IMR-90 (cell line): ENCODE data around the gene ARHGDIA. TPM values are rescaled to one million over a fixed set of nuclear protein-coding genes. Genes with fewer than 3 reads are reported as not detected.

ENCODE experiments used
- ATAC-seq: fragments of 200-7000 bp; cut with Tn5 transposase; 2 replicates; pipeline ENCODE4 v1.9.1; 2020; ENCODE audit warnings: low read depth, mild to moderate bottlenecking, moderate library complexity
- BruUV-seq: library from RNA; stranded (reverse); fragments of 400-500 nt; replicated peaks from 2 replicates; lab custom pipeline; 2021; lab: Mats Ljungman, UMichigan
- CTCF ChIA-PET: fragments of 300-600 bp; formaldehyde crosslinking; extraction: SDS; loops from one replicate; lab custom pipeline; 2021; ENCODE audit warnings: antibody characterized with exemption; lab: Yijun Ruan, JAX
- POLR2A ChIA-PET: fragments of 300-600 bp; sonication (Branson Sonifier 250); formaldehyde crosslinking; loops from one replicate; lab custom pipeline; 2022; ENCODE audit warnings: antibody characterized with exemption; ENCODE audit not compliant: unreplicated experiment; lab: Charles Lee
- DNase-seq: peaks from one replicate; pipeline ENCODE4 v3.0.0; 2013
- H2AFZ ChIP-seq: replicated peaks from 2 replicates; pipeline ENCODE3; 2013; ENCODE audit warnings: low read length, mild to moderate bottlenecking; ENCODE audit not compliant: poor library complexity
- H2AK5ac ChIP-seq: 2 replicates; pipeline ENCODE4 v1.6.1; 2013; ENCODE audit warnings: low read depth, low read length, inconsistent platforms
- H2AK9ac ChIP-seq: replicated peaks from 2 replicates; pipeline ENCODE3; 2013; ENCODE audit warnings: mild to moderate bottlenecking, low read depth, low read length, moderate library complexity; ENCODE audit not compliant: poor library complexity
- H2BK120ac ChIP-seq: 2 replicates; pipeline ENCODE4 v1.6.1; 2013; ENCODE audit warnings: low read depth, low read length, inconsistent platforms
- H2BK15ac ChIP-seq: 3 replicates; pipeline ENCODE4 v1.6.1; 2013; ENCODE audit warnings: low read depth, low read length, inconsistent platforms
- H2BK20ac ChIP-seq: 2 replicates; pipeline ENCODE4 v1.6.1; 2013; ENCODE audit warnings: low read depth, mild to moderate bottlenecking, inconsistent platforms, low read length, moderate library complexity
- H2BK5ac ChIP-seq: 2 replicates; pipeline ENCODE4 v1.6.1; 2013; ENCODE audit warnings: mild to moderate bottlenecking, low read depth, low read length, inconsistent platforms; ENCODE audit not compliant: poor library complexity, severe bottlenecking
- H3K14ac ChIP-seq: replicated peaks from 2 replicates; pipeline ENCODE4 v1.6.1; 2013; ENCODE audit warnings: low read depth, low read length, inconsistent platforms
- H3K18ac ChIP-seq: 2 replicates; pipeline ENCODE4 v1.6.1; 2013; ENCODE audit warnings: low read depth, low read length, control low read depth
- H3K23ac ChIP-seq: 2 replicates; pipeline ENCODE4 v1.6.1; 2013; ENCODE audit warnings: low read depth, low read length, inconsistent platforms
- H3K27ac ChIP-seq: 2 replicates; pipeline ENCODE4 v1.5.1; 2013; ENCODE audit warnings: mild to moderate bottlenecking, control low read depth, low read length; ENCODE audit not compliant: insufficient read depth
- H3K27me3 ChIP-seq: 2 replicates; pipeline ENCODE4 v1.6.1; 2013; ENCODE audit warnings: low read length; ENCODE audit not compliant: control insufficient read depth, insufficient read depth
- H3K36me3 ChIP-seq: 2 replicates; pipeline ENCODE4 v1.6.1; 2013; ENCODE audit warnings: low read length, mixed read lengths; ENCODE audit not compliant: control insufficient read depth, insufficient read depth
- H3K4ac ChIP-seq: 2 replicates; pipeline ENCODE4 v1.6.1; 2013; ENCODE audit warnings: low read depth, low read length, inconsistent platforms
- H3K4me1 ChIP-seq: 2 replicates; pipeline ENCODE4 v1.6.1; 2013; ENCODE audit warnings: low read length, mixed read lengths; ENCODE audit not compliant: control insufficient read depth, insufficient read depth
- H3K4me2 ChIP-seq: 2 replicates; pipeline ENCODE4 v1.6.1; 2013; ENCODE audit warnings: low read depth, mild to moderate bottlenecking, control low read depth, low read length, moderate library complexity
- H3K4me3 ChIP-seq: 2 replicates; pipeline ENCODE4 v1.5.1; 2013; ENCODE audit warnings: low read depth, mild to moderate bottlenecking, control low read depth, low read length, moderate library complexity; ENCODE audit not compliant: insufficient read depth
- H3K56ac ChIP-seq: 2 replicates; pipeline ENCODE4 v1.6.1; 2013; ENCODE audit warnings: low read length, inconsistent platforms; ENCODE audit not compliant: insufficient read depth; ENCODE audit errors: extremely low read depth
- H3K79me1 ChIP-seq, 2 experiments: 2 replicates each; pipeline ENCODE4 v1.6.1; 2013; ENCODE audit warnings: low read length in 2 of 2, inconsistent platforms in 1 of 2, low read depth in 1 of 2
- H3K9ac ChIP-seq: 2 replicates; pipeline ENCODE4 v1.6.1; 2013; ENCODE audit warnings: low read depth, low read length, control low read depth
- H3K9me1 ChIP-seq: 2 replicates; pipeline ENCODE4 v1.6.1; 2013; ENCODE audit warnings: low read length, inconsistent platforms; ENCODE audit not compliant: insufficient read depth
- H3K9me3 ChIP-seq: 2 replicates; pipeline ENCODE4 v1.6.1; 2013; ENCODE audit warnings: low read length; ENCODE audit not compliant: control insufficient read depth, insufficient read depth
- H4K20me1 ChIP-seq: 2 replicates; pipeline ENCODE4 v1.6.1; 2013; ENCODE audit warnings: low read length, inconsistent platforms; ENCODE audit not compliant: insufficient read depth
- H4K5ac ChIP-seq: 2 replicates; pipeline ENCODE4 v1.6.1; 2013; ENCODE audit warnings: mild to moderate bottlenecking, low read depth, low read length, control low read depth
- H4K8ac ChIP-seq, 2 experiments: 2 replicates each; pipeline ENCODE4 v1.6.1; 2013; ENCODE audit warnings: low read depth in 2 of 2, low read length in 2 of 2, control low read depth in 1 of 2, inconsistent platforms in 1 of 2
- H4K91ac ChIP-seq: 2 replicates; pipeline ENCODE4 v1.6.1; 2013; ENCODE audit warnings: low read depth, low read length, inconsistent platforms; ENCODE audit not compliant: insufficient read depth
- CEBPB ChIP-seq: IDR thresholded peaks from 2 replicates; pipeline ENCODE4 v1.6.1; 2012; ENCODE audit warnings: low read depth, low read length, improper control_type of control experiment
- FOS ChIP-seq: fragments of 150-350 bp; IDR thresholded peaks from 2 replicates; pipeline ENCODE4 v1.6.1; 2016; ENCODE audit warnings: low read depth, low read length
- MAFK ChIP-seq: IDR thresholded peaks from 2 replicates; pipeline ENCODE4 v1.6.1; 2012; ENCODE audit warnings: low read depth, low read length, improper control_type of control experiment
- MAZ ChIP-seq: IDR thresholded peaks from 2 replicates; pipeline ENCODE4 v1.6.1; 2012; ENCODE audit warnings: low read depth, mild to moderate bottlenecking, low read length, improper control_type of control experiment, moderate library complexity, borderline replicate concordance
- NFE2L2 ChIP-seq: fragments of 150-350 bp; IDR thresholded peaks from 2 replicates; pipeline ENCODE4 v1.6.1; 2016; ENCODE audit warnings: low read depth, mild to moderate bottlenecking, low read length
- POLR2A ChIP-seq: IDR thresholded peaks from 2 replicates; pipeline ENCODE4 v1.6.1; 2012; ENCODE audit warnings: mild to moderate bottlenecking, low read depth, low read length
- SMC3 ChIP-seq: fragments of 150-350 bp; IDR thresholded peaks from 2 replicates; pipeline ENCODE4 v1.6.1; 2016; ENCODE audit warnings: low read depth, mild to moderate bottlenecking, antibody characterized with exemption, low read length, moderate library complexity
- WGBS, 2 experiments: methylation state at CpG; one replicate each; pipeline versions ENCODE4 v1.1.5 to v1.1.7; 2013; ENCODE audit warnings: missing lambda C conversion rate in 2 of 2; ENCODE audit not compliant: insufficient read length in 1 of 2; ENCODE audit errors: extremely low coverage in 2 of 2; 5-methylcytosine and 5-hydroxymethylcytosine counted together
- dilution Hi-C: fragments of 300-500 bp; cut with HindIII; formaldehyde crosslinking; loops from one replicate; pipeline ENCODE4 v1.14.3; 2018; ENCODE audit warnings: low sequenced_read_pairs; ENCODE audit not compliant: unreplicated experiment
- in situ Hi-C: fragments of 300-500 bp; cut with MboI; formaldehyde crosslinking; loops from 3 replicates; pipeline ENCODE4 v1.14.3; 2019; ENCODE audit warnings: low sequenced_read_pairs, inconsistent platforms, mixed read lengths
- intact Hi-C: fragments of 100-400 bp; cut with micrococcal nuclease; formaldehyde crosslinking; loops from 2 replicates; pipeline ENCODE4 v1.10.0; 2022
- polyA plus RNA-seq, 3 experiments: library from polyadenylated mRNA; depleted of rRNA; stranded (reverse); fragments of >200 nt; gene quantifications; 2 replicates each; pipeline ENCODE4 v1.2.3, GENCODE V29; 2012; ENCODE audit warnings: low replicate concordance in 1 of 3
- total RNA-seq: library from RNA; depleted of rRNA; stranded (reverse); fragments of >200 nt; gene quantifications from 2 replicates; pipeline ENCODE4 v1.2.3, GENCODE V29; 2012
- TF ChIP-seq, protein P1 (sequence below): conservative IDR thresholded peaks from 2 replicates; pipeline ENCODE4 v1.5.1; 2012; ENCODE audit warnings: mild to moderate bottlenecking, low read depth, low read length, improper control_type of control experiment
- TF ChIP-seq, protein P2 (sequence below): fragments of 150-350 bp; IDR thresholded peaks from 2 replicates; pipeline ENCODE4 v1.6.1; 2016; ENCODE audit warnings: low read depth, mild to moderate bottlenecking, low read length, moderate library complexity, borderline replicate concordance

Gene ARHGDIA
- total and polyA plus RNA-seq, 2 of the 4 experiments (the other 2 are of a cell fraction) = 62.7 to 362 TPM

DNA sequence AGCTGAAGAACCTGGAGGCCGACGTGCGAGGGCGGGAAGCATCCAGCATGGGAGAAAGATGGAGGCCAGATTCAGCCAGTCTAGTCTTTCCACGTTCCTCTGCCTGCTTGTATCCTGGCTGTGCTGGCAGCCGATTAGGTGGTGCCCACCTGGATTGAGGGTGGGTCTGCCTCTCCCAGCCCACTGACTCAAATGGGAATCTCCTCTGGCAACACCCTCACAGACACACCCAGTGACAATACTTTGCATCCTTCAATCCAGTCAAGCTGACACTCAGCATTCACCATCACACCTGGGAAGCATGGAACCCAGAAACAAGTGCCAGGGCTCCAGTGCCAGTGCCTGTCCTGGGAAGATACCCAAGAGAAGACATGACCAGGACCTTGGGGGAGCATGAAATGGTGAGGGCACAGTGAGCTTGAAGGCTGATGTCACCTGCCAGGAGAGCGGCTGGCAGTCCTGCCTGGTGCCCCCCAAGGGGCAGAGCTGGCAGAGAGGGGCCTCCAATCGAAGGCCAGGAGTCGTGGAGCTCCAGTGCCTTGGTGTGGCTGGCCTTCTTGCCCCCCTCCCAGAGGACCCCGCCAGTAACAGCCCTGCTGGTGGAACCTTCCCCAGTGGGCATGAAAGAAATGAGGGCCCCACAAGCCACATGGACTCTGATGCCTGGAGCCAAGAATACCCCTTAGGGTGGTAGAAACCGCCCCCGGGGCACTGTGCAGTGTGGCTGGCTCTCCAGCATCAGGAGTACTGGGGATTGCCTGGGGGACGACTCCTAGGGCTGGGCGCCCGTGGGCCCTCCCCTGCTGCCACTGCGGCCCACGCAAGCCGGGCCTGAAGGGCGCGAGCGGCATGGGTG lies 30.3 kb upstream of the ARHGDIA start:
- in situ Hi-C loops (no loop called here), dilution Hi-C loops (no loop called here), intact Hi-C loops (no loop called here)
- TF ChIP-seq CEBPB (no peak), MAZ (no peak), POLR2A (no peak), FOS (no peak), MAFK (no peak), NFE2L2 (no peak), SMC3 (no peak)
- TF ChIP-seq, protein P1, sequence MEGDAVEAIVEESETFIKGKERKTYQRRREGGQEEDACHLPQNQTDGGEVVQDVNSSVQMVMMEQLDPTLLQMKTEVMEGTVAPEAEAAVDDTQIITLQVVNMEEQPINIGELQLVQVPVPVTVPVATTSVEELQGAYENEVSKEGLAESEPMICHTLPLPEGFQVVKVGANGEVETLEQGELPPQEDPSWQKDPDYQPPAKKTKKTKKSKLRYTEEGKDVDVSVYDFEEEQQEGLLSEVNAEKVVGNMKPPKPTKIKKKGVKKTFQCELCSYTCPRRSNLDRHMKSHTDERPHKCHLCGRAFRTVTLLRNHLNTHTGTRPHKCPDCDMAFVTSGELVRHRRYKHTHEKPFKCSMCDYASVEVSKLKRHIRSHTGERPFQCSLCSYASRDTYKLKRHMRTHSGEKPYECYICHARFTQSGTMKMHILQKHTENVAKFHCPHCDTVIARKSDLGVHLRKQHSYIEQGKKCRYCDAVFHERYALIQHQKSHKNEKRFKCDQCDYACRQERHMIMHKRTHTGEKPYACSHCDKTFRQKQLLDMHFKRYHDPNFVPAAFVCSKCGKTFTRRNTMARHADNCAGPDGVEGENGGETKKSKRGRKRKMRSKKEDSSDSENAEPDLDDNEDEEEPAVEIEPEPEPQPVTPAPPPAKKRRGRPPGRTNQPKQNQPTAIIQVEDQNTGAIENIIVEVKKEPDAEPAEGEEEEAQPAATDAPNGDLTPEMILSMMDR = no peak
- TF ChIP-seq, protein P2, sequence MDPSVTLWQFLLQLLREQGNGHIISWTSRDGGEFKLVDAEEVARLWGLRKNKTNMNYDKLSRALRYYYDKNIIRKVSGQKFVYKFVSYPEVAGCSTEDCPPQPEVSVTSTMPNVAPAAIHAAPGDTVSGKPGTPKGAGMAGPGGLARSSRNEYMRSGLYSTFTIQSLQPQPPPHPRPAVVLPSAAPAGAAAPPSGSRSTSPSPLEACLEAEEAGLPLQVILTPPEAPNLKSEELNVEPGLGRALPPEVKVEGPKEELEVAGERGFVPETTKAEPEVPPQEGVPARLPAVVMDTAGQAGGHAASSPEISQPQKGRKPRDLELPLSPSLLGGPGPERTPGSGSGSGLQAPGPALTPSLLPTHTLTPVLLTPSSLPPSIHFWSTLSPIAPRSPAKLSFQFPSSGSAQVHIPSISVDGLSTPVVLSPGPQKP = no peak
- peak; percentile 18 for ATAC-seq
- Histone ChIP-seq H3K9me1 (peaks cover 13% of the 10 kb centered on the region; the same call in 1 of the 2 replicates), H2BK15ac (no peak overlapping the region), H2BK20ac (no peak overlapping the region), H3K23ac (peak overlapping the region; percentile 42; the same call in 1 of the 2 replicates), H3K27ac (no peak overlapping the region), H3K9ac (no peak overlapping the region), H2BK120ac (no peak overlapping the region), H2AFZ (peak overlapping the region; percentile 84), H3K14ac (no peak overlapping the region), H4K8ac (no peak overlapping the region), H4K20me1 (peaks cover 26% of the 10 kb centered on the region), H3K4me2 (peak overlapping the region; percentile 45), H3K27me3 (no peaks in the 10 kb centered on the region), H3K4me3 (peak overlapping the region; percentile 51; the same call in 1 of the 2 replicates), H3K4me1 (peaks cover 14% of the 10 kb centered on the region), H3K4ac (peak overlapping the region; percentile 24; the same call in 1 of the 2 replicates), H3K18ac (no peak overlapping the region), H2AK9ac (no peak overlapping the region), H3K9me3 (no peaks in the 10 kb centered on the region), H3K36me3 (peaks cover 27% of the 10 kb centered on the region), H4K91ac (no peak overlapping the region), H3K79me1 (peaks cover 2 to 35% of the 10 kb centered on the region in 2 experiments; a peak in 3 of 4 replicates), H2BK5ac (no peak overlapping the region), H2AK5ac (no peak overlapping the region), H4K5ac (no peak overlapping the region), H3K56ac (no peak overlapping the region)
- WGBS, 2 experiments = 95% methylated on average over 4 of the region's 21 CpGs; no CpG with 5 or more reads in 1 of the 2 experiments
- BruUV-seq = no TSS peak
- no peak for DNase-seq
- POLR2A ChIA-PET = interaction anchor here (0.9 kb wide), 1 partner anchor 14 kb away, joined by 3 read pairs; no protein-coding TSS in a partner anchor
- CTCF ChIA-PET = no interaction called here
